ENCODE data around the gene SLC10A3.
A peak's percentile ranks its signal among the peaks of the same experiment; 100 is the strongest.

The SLC10A3 gene

GRCh38 chrX:154513716-154514115, 23.3 kb upstream of the SLC10A3 start:
- peak overlapping the region; percentile 41 for H3K27ac Mint-ChIP-seq
- H3K4me1 Mint-ChIP-seq, result peaks cover 53% of the 10 kb centered on the region
- no peak for DNase-seq
- peaks cover 2% of the 10 kb centered on the region for H3K27me3 Mint-ChIP-seq (ENCODE audit: low read depth, poor library complexity)
- peak overlapping the region; percentile 23 for H3K4me3 Mint-ChIP-seq
- H3K9me3 Mint-ChIP-seq, result peaks cover 58% of the 10 kb centered on the region
- peaks cover 31% of the 10 kb centered on the region for H3K36me3 Mint-ChIP-seq (ENCODE audit: low read depth)
- no peak for TF ChIP-seq CTCF (IDR thresholded peaks at IDR 0.05)

- no peak for DNase-seq
- Mint-ChIP-seq H3K36me3 (ENCODE audit: low read depth) (peaks cover 35% of the 10 kb centered on the region), H3K4me1 (peaks cover 53% of the 10 kb centered on the region), H3K27ac (no peak overlapping the region), H3K9me3 (peaks cover 59% of the 10 kb centered on the region), H3K27me3 (ENCODE audit: low read depth, poor library complexity) (peaks cover 2% of the 10 kb centered on the region), H3K4me3 (no peak overlapping the region)
- TF ChIP-seq CTCF (IDR thresholded peaks at IDR 0.05), result no peak
Observed at GRCh38 chrX:154512879-154513553, 22.6 kb upstream of the SLC10A3 start.

GRCh38 chrX:154511761-154512160, 21.3 kb upstream of the SLC10A3 start:
- Mint-ChIP-seq H3K27me3 (ENCODE audit: low read depth, poor library complexity) (peaks cover 2% of the 10 kb centered on the region), H3K4me3 (no peak overlapping the region), H3K36me3 (ENCODE audit: low read depth) (peaks cover 35% of the 10 kb centered on the region), H3K9me3 (peaks cover 56% of the 10 kb centered on the region), H3K27ac (peak overlapping the region; percentile 39), H3K4me1 (peaks cover 43% of the 10 kb centered on the region)
- no peak for DNase-seq
- TF ChIP-seq CTCF (IDR thresholded peaks at IDR 0.05), result no peak

- H3K4me3 Mint-ChIP-seq, result no peak overlapping the region
- DNase-seq, result no peak
- H3K4me1 Mint-ChIP-seq, result peaks cover 41% of the 10 kb centered on the region
- peaks cover 36% of the 10 kb centered on the region for H3K36me3 Mint-ChIP-seq (ENCODE audit: low read depth)
- H3K27me3 Mint-ChIP-seq (ENCODE audit: low read depth, poor library complexity), result peaks cover 2% of the 10 kb centered on the region
- no peak overlapping the region for H3K27ac Mint-ChIP-seq
- H3K9me3 Mint-ChIP-seq, result peaks cover 58% of the 10 kb centered on the region
- no peak for TF ChIP-seq CTCF (IDR thresholded peaks at IDR 0.05)
Observed at GRCh38 chrX:154509455-154509854, 19.0 kb upstream of the SLC10A3 start.

GRCh38 chrX:154508384-154508745, 17.9 kb upstream of the SLC10A3 start:
- Mint-ChIP-seq H3K36me3 (ENCODE audit: low read depth) (peaks cover 28% of the 10 kb centered on the region), H3K4me1 (peaks cover 32% of the 10 kb centered on the region), H3K27ac (peak overlapping the region; percentile 29), H3K27me3 (ENCODE audit: low read depth, poor library complexity) (peaks cover 2% of the 10 kb centered on the region), H3K9me3 (peaks cover 55% of the 10 kb centered on the region), H3K4me3 (no peak overlapping the region)
- TF ChIP-seq CTCF (IDR thresholded peaks at IDR 0.05), result no peak
- no peak for DNase-seq

Measured in nephron progenitor cell (in vitro differentiated cells).